HG03159 (cell line): ENCODE results near the gene IFIT2.

Experiments
- ATAC-seq: cut with Tn5 transposase; IDR thresholded peaks from one replicate; pipeline ENCODE4 v1.9.1; 2021; ENCODE audit warnings: mild to moderate bottlenecking, moderate library complexity; ENCODE audit not compliant: unreplicated experiment

Gene IFIT2

DNA sequence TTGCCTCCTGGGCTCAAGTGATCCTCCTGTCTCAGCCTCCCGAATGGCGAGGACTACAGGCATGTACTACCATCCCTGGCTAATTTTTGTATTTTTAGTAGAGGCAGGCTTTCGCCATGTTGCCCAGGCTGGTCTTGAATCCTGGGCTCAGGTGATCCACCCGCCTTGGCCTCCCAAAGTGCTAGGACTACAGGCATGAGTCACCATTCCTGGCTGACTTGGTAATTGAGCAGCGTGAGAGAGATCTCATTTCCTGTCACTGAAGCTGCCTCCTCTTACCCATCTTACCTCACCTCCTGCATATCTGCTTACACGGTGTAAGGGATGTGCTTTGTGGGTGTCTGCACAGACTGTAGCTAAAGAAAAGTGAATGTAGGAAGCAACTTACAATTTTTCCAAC, 35.6 kb downstream of the IFIT2 start:
- ATAC-seq, result no peak

DNA sequence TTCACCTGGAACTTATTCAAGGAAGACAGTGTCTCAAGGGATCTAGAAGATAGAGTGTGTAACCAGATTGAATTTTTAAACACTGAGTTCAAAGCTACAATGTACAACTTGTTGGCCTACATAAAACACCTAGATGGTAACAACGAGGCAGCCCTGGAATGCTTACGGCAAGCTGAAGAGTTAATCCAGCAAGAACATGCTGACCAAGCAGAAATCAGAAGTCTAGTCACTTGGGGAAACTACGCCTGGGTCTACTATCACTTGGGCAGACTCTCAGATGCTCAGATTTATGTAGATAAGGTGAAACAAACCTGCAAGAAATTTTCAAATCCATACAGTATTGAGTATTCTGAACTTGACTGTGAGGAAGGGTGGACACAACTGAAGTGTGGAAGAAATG, 36.9 kb downstream of the IFIT2 start:
- ATAC-seq, result no peak

- no peak for ATAC-seq
These were observed 38.0 kb downstream of the IFIT2 start for GRCh38 chr10:89339875-89340274.

GRCh38 chr10:89341649-89342048, 39.8 kb downstream of the IFIT2 start:
- no peak for ATAC-seq

GRCh38 chr10:89342206-89342958, 40.5 kb downstream of the IFIT2 start:
- ATAC-seq, result no peak

DNA sequence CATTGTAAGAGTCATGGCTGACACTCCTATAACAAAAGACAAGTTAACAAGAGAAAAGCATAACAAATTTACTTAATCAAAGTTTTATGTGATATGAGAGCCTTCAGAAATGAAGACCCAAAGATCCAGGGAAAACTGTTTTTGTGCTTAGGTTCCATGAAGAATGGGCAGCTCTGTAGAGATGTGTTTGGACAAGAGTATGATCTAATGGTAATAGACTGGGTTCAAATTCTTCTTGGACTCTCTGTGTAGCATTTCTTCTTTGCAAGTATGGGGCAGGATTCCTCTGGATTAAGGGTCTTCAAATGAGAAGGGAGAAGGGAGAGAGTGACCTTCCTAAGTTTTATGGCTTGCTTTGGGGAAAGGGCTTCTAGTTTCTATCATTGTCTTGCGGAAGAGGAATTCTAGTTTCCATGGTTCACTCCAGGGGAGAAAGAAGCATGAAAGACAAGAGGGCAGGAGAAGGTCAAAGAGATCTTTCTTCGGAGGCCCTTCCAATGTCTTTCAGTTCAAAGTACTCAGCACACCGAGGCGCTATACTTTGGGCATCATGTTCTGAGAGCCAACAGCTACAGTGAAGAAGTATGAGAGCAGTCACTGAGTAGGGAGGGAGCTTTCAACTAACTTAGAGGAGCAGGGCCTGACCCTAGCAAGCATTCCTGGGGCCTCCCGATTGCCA, 41.4 kb downstream of the IFIT2 start:
- ATAC-seq, result no peak

DNA sequence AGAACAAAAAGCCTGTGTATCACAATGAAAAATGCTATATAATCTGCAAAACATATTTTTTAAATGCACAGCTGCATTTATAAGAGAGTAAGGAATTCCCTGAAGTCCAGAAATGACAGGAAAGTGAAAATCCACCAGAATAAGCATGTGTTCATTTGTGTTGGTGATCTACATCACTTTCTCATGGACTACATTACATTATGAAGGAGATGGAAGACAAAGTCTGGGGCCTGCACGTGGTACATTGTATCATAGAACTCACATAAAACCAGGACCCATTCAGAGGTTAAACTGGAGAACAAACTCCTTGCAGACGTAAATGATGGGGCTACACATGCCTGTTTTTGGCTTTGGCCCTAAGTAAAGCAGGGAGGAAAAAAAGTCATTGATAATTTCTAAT, 42.3 kb downstream of the IFIT2 start:
- ATAC-seq, result no peak

GRCh38 chr10:89345367-89346000, 43.6 kb downstream of the IFIT2 start:
- ATAC-seq, result no peak

DNA sequence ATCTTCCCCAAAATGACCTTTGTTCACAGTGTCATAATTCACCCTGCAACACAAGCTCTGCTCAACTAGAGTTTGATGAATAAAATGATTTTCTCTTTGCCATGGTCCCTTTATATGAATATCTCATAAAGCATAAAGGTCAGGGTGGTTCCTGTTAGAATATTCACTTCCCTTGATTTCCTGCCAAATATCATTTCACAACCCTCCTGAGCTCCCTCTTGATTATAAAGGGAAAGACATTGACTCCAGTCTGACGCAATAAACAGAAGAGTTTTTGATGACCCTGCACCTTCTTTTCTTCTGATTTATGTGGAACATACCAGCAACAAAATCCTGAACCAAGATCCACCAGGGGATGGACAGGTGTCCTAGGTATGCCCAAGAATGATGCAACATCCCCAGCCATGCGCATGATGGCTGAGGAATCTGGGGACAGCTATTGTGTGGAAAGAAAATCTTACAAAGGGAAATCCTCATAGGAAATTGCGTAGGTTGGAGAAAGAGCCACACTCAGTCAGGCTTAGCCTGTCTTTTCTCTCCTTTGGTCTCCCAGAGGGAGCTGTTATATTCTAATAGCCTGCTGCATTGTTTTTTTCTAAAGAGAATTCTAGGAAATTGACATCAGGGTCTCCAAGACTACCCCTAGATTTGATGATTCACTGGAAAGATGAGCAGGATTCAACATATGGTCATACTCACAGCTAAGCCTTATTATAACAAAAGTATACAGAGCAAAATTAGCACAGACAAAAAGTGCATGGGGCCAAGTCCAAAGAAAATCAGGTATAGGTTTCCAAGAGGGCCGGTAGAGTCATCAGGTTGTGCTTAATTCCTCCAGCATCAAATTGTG, 44.8 kb downstream of the IFIT2 start:
- ATAC-seq, result no peak

DNA sequence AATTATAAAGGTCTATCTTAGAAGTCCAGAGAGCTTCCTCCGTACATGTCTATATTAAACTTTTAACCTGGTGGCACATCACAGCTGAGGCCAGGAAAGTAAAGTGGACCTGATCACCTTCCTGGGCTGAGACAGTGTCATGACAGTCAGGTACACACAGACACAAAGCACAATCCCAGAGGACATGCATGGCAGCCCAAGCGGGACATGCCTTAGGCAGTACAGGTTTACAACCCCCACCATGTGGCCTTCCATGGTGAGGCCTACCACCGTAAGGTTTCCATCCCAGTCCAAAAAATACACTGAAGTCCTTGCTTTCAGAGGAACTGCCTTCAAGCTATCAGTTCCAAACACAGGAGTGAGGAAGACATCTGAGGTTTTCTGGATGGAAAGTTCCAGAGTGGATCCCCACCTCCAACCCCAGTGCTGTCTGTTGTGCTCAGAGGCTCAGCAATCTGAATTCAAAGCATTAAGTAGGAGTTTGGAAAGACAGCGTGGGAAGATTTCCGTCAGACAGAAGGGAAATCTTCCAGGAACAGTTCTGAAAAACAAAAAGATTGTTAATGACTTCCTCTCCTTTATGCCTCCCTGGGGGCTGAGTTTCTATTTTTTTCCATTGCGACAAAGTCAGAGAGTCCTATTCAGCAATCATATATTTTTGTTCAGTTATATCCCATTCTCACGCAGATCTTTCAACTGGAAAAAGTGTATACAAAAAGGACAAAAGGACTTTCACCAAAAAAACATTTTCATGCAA, 46.0 kb downstream of the IFIT2 start:
- ATAC-seq, result no peak

GRCh38 chr10:89348481-89348880, 46.6 kb downstream of the IFIT2 start:
- ATAC-seq, result no peak

DNA sequence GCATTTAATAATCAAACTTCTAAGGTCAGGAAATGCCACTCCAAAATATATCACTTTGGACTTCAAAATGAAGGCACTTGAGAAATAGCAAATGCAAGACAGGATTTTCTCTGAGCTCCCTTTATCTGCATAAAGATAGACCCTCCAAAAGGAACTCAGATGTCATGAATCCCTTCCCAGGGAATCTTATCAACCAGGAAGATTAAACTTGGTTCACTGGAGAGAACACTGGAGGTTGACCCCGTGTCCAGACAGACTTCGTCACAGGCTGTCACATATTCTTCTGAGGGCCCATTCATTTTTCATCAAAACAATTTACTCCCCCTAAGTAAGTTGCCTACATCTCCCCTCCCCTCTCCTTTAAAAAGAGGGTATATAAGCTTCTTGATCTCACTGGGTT, 47.1 kb downstream of the IFIT2 start:
- no peak for ATAC-seq

- peak; percentile 35 for ATAC-seq
These were observed 48.9 kb downstream of the IFIT2 start for GRCh38 chr10:89350631-89351315.

- ATAC-seq, result peak; percentile 86
These were observed 49.5 kb downstream of the IFIT2 start for GRCh38 chr10:89351412-89351779.

- ATAC-seq, result peak; percentile 49
These were observed 50.1 kb downstream of the IFIT2 start for GRCh38 chr10:89351780-89352597.

DNA sequence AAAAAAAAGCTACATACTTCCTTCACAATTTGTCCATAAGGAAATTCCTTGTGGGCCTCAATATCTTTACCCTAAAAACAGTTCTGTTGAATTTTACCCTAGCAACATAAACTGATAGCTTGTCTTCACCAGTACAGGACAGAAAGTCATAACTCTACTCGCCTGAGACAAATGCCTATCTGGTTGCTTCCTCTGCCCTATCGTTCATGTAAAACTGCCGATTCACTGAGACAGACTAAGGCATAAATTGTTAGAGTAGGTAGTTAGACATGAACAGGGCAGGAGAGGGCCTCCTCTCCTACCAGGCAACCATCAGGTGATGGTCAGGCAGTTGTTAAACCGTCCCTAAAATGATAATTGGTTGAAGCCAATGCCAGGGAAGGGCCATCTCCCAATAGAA, 51.0 kb downstream of the IFIT2 start:
- no peak for ATAC-seq

DNA sequence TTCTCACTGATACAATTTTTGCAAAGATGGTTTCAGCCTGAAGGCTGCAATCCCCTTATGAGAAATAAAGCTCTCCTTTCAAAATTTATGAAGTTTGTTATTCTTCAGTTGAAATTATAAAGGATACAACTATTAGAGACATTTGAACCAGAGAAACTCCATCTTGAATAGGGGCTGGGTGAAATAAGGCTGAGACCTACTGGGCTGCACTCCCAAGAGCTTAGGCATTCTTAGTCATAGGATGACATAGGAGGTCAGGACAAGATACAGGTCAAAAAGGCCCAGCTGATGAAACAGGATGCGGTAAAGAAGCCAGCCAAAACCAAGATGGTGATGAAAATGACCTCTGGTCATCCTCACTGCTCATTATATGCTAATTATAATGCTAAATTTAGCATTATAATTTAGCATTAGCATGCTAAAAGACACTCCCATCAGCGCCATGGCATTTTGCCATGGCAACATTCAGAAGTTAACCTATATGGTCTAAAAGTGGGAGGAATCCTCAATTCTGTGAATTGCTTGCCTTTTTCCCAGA, 53.6 kb downstream of the IFIT2 start:
- no peak for ATAC-seq

GRCh38 chr10:89357096-89357495, 55.2 kb downstream of the IFIT2 start:
- ATAC-seq, result no peak

DNA sequence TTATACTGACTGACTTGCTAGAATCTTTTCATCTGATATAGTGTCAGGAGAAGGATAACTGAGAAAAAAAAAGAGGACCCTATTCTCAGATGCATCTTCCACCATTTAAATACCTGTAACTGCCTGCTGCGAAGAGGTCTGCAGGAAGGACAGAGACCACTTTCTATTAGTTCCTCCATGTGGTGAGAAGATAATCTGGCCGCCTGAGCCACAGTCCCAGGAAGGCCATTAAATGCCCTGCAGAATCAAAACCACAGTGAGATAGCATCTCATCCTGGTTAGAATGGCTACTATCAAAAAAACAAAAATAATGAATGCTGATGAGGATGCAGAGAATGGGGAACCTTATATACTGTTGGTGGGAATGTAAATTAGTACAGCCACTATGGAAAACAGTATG, 56.1 kb downstream of the IFIT2 start:
- no peak for ATAC-seq
